ENCODE results near the gene ITSN1.

Gene ITSN1

DNA sequence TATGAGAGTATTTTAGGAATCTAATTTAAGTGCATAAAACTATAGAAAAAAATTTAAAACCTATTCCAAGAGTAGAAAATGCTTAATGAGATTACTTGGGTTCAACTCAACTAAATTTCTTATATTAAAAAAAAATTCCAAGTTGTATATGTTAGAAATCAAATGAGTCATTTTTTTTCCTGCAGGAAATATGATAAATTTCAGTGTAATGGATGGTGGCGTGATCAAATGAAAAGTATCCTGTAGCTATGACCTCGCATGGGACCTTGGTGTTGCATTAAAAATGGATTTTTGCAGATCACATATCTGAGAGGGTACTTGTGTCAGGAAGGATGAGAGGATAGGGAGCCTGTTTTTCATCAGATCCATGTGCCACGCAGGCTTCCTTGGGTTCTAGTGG is 255.4 kb downstream of the ITSN1 start:
- Histone ChIP-seq H3K27ac (no peak overlapping the region), H3K4me3 (ENCODE audit: low read depth, low read length) (no peak overlapping the region), H3K36me3 (replicated peaks) (peaks cover 6% of the 10 kb centered on the region), H3K27me3 (replicated peaks) (no peaks in the 10 kb centered on the region)
- no peak for DNase-seq
- TF ChIP-seq, protein P1, sequence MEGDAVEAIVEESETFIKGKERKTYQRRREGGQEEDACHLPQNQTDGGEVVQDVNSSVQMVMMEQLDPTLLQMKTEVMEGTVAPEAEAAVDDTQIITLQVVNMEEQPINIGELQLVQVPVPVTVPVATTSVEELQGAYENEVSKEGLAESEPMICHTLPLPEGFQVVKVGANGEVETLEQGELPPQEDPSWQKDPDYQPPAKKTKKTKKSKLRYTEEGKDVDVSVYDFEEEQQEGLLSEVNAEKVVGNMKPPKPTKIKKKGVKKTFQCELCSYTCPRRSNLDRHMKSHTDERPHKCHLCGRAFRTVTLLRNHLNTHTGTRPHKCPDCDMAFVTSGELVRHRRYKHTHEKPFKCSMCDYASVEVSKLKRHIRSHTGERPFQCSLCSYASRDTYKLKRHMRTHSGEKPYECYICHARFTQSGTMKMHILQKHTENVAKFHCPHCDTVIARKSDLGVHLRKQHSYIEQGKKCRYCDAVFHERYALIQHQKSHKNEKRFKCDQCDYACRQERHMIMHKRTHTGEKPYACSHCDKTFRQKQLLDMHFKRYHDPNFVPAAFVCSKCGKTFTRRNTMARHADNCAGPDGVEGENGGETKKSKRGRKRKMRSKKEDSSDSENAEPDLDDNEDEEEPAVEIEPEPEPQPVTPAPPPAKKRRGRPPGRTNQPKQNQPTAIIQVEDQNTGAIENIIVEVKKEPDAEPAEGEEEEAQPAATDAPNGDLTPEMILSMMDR (IDR thresholded peaks at IDR 0.05; ENCODE audit: low read depth, low read length, missing control alignments): no peak
- in situ Hi-C loops (cut with HindIII; ENCODE audit: low pct_ligation_motif_present, low sequenced_read_pairs): no loop called here

DNA sequence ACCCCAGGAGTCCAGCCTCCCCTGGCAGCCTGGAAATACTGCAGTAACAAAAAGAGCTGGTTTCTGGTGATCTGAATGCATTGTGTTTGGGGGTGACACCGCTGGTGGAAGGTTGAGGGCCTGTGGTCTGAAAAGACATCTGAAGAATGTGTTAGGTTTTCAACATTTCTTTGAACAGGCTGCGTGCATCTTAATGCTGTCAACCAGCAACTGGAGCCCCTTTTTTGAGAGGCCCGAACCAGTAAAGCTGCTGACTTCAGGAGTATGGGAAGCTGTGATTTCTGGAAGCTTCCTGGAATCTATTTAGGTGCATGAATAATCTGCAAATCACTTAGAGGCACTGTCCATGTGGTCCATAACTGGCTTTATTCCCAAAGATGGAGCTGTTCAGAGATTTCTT is 256.3 kb downstream of the ITSN1 start:
- Histone ChIP-seq H3K4me3 (ENCODE audit: low read depth, low read length) (no peak overlapping the region), H3K36me3 (replicated peaks) (peaks cover 14% of the 10 kb centered on the region), H3K27me3 (replicated peaks) (no peaks in the 10 kb centered on the region), H3K27ac (no peak overlapping the region)
- TF ChIP-seq, protein P1 (IDR thresholded peaks at IDR 0.05; ENCODE audit: low read depth, low read length, missing control alignments): no peak
- peak; percentile 21 for DNase-seq
- in situ Hi-C loops (cut with HindIII; ENCODE audit: low pct_ligation_motif_present, low sequenced_read_pairs): no loop called here

DNA sequence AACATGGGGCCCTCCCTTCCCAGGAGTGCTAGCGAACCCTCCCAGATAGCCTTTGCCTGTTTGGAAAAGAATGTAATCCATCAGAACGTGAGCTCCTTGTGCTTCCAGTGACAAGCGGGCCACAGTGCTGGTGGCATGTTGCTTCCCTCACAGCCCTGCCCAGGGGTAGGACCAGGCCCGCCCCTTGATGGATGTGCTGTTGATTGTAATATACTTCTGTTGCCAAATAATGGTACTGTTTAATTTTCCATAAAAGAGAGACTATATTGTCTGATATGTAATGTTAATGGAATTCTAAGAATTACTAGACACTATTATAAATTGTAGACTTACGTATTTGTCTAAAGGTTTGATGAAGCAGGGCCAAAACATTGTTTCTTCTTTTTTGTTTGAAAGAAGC is 256.9 kb downstream of the ITSN1 start:
- Histone ChIP-seq H3K27me3 (replicated peaks) (no peaks in the 10 kb centered on the region), H3K27ac (no peak overlapping the region), H3K36me3 (replicated peaks) (peaks cover 18% of the 10 kb centered on the region), H3K4me3 (ENCODE audit: low read depth, low read length) (no peak overlapping the region)
- in situ Hi-C loops (cut with HindIII; ENCODE audit: low pct_ligation_motif_present, low sequenced_read_pairs): no loop called here
- TF ChIP-seq, protein P1 (IDR thresholded peaks at IDR 0.05; ENCODE audit: low read depth, low read length, missing control alignments): no peak
- no peak for DNase-seq

DNA sequence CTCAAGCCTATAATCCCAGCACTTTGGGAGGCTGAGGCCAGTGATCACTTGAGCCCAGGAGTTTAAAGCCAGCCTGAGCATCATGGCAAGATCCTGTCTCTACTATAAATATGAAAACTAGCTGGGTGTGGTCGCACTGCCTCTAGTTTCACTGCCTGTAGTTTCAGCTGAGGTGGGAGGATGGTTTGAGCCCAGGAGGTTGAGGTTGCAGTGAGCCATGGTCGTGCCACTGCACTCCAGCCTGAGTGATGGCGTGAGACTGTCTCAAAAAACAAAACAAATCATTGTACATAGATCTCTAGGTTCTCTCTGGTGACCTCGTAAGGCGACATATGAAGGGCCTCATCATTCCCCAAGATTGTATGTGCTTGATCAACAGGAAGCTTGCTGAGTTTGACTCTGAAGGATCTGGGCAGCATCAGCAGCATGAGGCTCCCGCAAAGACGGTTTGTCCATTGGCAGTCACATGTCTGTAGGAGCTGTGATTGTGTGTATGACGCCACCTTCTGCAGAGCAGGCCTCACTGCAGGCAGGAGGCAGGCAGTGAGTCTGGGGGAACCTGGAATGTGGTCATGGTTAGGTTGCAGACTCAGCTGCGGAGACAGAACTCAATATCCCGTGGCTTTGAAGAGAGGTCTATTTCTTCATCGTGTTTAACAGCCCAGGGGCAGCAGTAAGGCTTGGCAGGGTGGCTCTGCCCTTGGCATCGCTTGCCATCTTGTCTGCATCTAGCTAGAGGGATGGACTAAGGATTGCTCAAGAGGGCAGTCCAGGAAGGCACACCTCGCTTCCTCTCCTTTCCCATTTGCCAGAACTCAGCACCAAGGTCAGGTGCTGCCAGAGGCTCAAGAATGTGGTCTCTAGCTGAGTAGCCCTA is 259.3 kb downstream of the ITSN1 start:
- Histone ChIP-seq H3K4me3 (ENCODE audit: low read depth, low read length) (no peak overlapping the region), H3K27ac (no peak overlapping the region), H3K36me3 (replicated peaks) (peaks cover 37% of the 10 kb centered on the region), H3K27me3 (replicated peaks) (no peaks in the 10 kb centered on the region)
- DNase-seq: peak; percentile 65
- in situ Hi-C loops (cut with HindIII; ENCODE audit: low pct_ligation_motif_present, low sequenced_read_pairs): no loop called here
- TF ChIP-seq, protein P1 (IDR thresholded peaks at IDR 0.05; ENCODE audit: low read depth, low read length, missing control alignments): peak; percentile 82

DNA sequence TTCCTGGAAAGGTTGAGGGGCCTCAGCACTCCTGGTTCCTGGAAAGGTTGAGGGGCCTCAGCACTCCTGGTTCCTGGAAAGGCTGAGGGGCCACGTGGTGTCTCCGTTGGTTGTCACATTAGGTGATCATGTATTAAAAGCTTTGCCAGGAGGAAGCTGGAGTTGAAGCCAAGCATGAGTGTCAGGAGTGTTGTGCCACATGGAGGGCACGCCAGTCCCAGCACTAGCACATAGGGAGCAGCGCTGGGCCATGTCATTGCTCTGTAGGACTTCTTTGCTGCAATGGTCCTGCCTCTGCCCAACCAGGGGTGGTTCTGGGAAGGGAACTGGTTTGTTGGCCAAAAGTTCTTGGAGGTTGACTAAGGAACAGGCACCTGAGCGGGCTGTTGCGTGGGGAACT is 260.0 kb downstream of the ITSN1 start:
- TF ChIP-seq, protein P1 (IDR thresholded peaks at IDR 0.05; ENCODE audit: low read depth, low read length, missing control alignments): no peak
- Histone ChIP-seq H3K27me3 (replicated peaks) (no peaks in the 10 kb centered on the region), H3K27ac (no peak overlapping the region), H3K36me3 (replicated peaks) (peaks cover 44% of the 10 kb centered on the region), H3K4me3 (ENCODE audit: low read depth, low read length) (no peak overlapping the region)
- no peak for DNase-seq
- in situ Hi-C loops (cut with HindIII; ENCODE audit: low pct_ligation_motif_present, low sequenced_read_pairs): no loop called here
